ENCODE results near the gene LMTK3. TPM values are rescaled to one million over a fixed set of nuclear protein-coding genes. Genes with fewer than 3 reads are reported as not detected.
A peak's percentile ranks its signal among the peaks of the same experiment; 100 is the strongest.

Gene LMTK3
- total and polyA plus RNA-seq, 2 of the 13 experiments (the other 11 are each of a cell fraction or from before 2014, with no cell fraction given) = 0.18 to 0.29 TPM

GRCh38 chr19:48558018-48558684, 46.5 kb upstream of the LMTK3 start (continued):
- TF ChIP-seq NR2F6 (IDR thresholded peaks at IDR 0.05) (peak; percentile 90), NR2F6 (CRISPR knock-in tag; IDR thresholded peaks at IDR 0.05) (peak; percentile 92), MXD1 (CRISPR knock-in tag; IDR thresholded peaks at IDR 0.05) (0 out of 2 replicates have a peak, but pooled peaks have one; percentile 36), SMARCC2 (IDR thresholded peaks at IDR 0.05) (no peak), ZNF143 (CRISPR knock-in tag; IDR thresholded peaks at IDR 0.05) (peak; percentile 71; the same call in 1 of the 2 replicates), JARID2 (CRISPR knock-in tag; IDR thresholded peaks at IDR 0.05; ENCODE audit: insufficient replicate concordance) (no peak), MTA3 (CRISPR knock-in tag; IDR thresholded peaks at IDR 0.05) (no peak), GPN1 (CRISPR knock-in tag; IDR thresholded peaks at IDR 0.05; ENCODE audit: borderline replicate concordance) (no peak), PTBP1 (IDR thresholded peaks at IDR 0.05; ENCODE audit: low read depth, low read length, poor library complexity, severe bottlenecking) (no peak), ZMYM4 (CRISPR knock-in tag; IDR thresholded peaks at IDR 0.05) (peak; percentile 90), PRDM10 (CRISPR knock-in tag; IDR thresholded peaks at IDR 0.05; ENCODE audit: low read depth) (peak; percentile 63; the same call in 1 of the 2 replicates), ZNF710 (CRISPR knock-in tag; IDR thresholded peaks at IDR 0.05; ENCODE audit: borderline replicate concordance) (peak; percentile 85; the same call in 1 of the 2 replicates), BCLAF1 (IDR thresholded peaks at IDR 0.05) (no peak), ZBED4 (CRISPR knock-in tag; IDR thresholded peaks at IDR 0.05; ENCODE audit: borderline replicate concordance) (0 out of 2 replicates have a peak, but pooled peaks have one; percentile 24), DRAP1 (CRISPR knock-in tag; IDR thresholded peaks at IDR 0.05) (peak; percentile 64)

Measured in HepG2 (cell line).